ENCODE data around the gene C2orf81.
"Not testable (repeated sequence)": the region's sequence is repeated elsewhere in the genome, so short reads cannot be mapped to it uniquely, and the experiment has no call there.

C2orf81 gene

DNA sequence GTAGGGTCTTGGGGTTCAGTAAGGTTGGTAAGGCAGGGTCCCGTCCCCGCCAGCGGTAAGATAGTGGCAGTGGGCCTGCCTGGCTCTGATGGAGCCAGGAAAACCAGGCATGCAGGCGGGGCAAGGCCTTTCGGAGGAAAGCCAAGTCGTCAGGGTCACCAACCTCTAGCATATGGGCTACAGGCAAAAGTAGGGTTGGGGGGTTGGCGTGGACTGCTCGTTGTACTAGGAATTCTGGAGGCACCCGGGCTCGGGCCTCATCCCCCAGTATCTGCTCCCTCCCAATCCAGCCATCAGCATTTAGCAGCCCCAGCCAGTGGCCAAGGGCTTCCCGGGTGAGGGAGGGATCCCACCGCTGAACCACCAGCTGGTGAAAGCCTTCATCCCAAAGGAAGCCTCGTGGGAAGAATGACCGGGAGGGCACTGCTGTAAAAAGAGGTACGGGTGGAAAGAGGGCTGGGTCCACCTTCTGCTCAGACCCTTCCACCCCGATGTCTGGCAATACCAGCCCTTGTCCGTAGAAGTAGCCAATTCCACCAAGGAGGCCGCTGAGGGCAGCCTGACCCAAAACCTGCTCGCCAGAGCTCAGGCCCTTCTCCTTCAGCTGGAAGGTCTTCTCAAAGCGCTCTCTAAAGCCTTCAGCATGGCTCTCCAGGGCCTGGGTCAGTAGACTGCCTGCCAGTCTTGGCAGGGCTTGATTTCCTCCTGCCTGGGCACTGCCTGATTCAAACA, 40.8 kb upstream of the C2orf81 start:
- Histone ChIP-seq H3K4me1 (ENCODE audit: control insufficient read depth, low read length) (peaks cover 17% of the 10 kb centered on the region), H3K4me2 (ENCODE audit: low read length) (no peak overlapping the region), H3K79me2 (ENCODE audit: control insufficient read depth, low read length) (peaks cover 40% of the 10 kb centered on the region), H3K9me2 (replicated peaks; ENCODE audit: control insufficient read depth, low read length) (no peaks in the 10 kb centered on the region), H3K27ac (ENCODE audit: low read depth, low read length) (no peak overlapping the region), H3K4me3 (ENCODE audit: low read length) (no peak overlapping the region), H3K36me3 (ENCODE audit: control insufficient read depth, low read length) (peaks cover 33% of the 10 kb centered on the region), H3K27me3 (ENCODE audit: control insufficient read depth, low read length) (no peaks in the 10 kb centered on the region), H3K9me3 (ENCODE audit: control insufficient read depth, insufficient read depth, low read length) (no peaks in the 10 kb centered on the region), H4K20me1 (ENCODE audit: control insufficient read depth, insufficient read depth, low read depth, low read length) (no peaks in the 10 kb centered on the region), H3F3A (ENCODE audit: control insufficient read depth, insufficient read depth) (0 out of 2 replicates have a peak, but pooled peaks cover 4% of the 10 kb centered on the region)
- TF ChIP-seq, protein P1, sequence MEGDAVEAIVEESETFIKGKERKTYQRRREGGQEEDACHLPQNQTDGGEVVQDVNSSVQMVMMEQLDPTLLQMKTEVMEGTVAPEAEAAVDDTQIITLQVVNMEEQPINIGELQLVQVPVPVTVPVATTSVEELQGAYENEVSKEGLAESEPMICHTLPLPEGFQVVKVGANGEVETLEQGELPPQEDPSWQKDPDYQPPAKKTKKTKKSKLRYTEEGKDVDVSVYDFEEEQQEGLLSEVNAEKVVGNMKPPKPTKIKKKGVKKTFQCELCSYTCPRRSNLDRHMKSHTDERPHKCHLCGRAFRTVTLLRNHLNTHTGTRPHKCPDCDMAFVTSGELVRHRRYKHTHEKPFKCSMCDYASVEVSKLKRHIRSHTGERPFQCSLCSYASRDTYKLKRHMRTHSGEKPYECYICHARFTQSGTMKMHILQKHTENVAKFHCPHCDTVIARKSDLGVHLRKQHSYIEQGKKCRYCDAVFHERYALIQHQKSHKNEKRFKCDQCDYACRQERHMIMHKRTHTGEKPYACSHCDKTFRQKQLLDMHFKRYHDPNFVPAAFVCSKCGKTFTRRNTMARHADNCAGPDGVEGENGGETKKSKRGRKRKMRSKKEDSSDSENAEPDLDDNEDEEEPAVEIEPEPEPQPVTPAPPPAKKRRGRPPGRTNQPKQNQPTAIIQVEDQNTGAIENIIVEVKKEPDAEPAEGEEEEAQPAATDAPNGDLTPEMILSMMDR (IDR thresholded peaks at IDR 0.05; ENCODE audit: low read depth, low read length, poor library complexity, severe bottlenecking), result no peak
- TF ChIP-seq EZH2phosphoT487 (IDR thresholded peaks at IDR 0.05; ENCODE audit: borderline replicate concordance, low read length), result no peak

DNA sequence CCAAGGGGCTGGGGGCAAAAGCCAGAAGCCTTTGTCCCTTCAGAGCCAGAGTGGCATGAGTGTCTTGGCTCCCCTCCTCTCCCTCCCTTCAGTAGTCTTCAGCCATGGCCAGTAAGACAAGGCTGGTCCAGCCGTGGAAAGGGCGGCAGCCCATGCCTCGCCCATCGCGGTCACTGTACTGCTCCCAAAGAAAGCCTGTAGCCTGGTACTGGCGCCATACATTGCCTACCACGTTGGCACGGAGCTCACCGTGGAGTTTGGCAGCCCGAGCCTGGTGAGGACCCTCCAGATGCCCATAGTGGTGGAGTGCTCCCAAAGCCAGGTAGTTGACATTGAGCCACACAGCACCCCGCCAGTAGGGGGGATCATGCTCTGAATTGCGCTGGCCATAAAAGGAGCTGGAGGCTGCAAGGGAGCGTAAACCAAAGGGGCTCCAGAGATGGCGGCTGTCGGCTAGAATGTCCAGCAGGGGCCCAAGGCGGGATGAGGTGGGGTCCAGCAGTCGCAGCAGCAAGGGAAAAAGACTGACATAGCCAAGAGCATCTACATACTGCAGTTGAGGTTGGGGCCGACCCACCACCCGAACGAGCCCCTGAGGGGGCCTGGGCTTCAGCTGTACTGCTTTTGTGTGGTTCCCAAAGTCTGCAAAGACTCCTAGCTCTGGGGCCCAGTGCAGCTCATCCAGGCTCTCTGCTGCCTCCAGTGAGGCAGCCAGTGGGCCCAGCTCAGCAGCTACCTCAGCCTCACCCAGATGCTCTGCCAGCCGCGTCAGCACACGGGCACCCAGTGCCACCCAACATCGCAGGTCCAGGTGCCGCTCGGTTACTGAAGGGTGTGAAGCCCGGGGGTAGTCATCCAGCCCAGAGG, 40.0 kb upstream of the C2orf81 start:
- Histone ChIP-seq H3K4me2 (ENCODE audit: low read length) (no peak overlapping the region), H3K4me3 (ENCODE audit: low read length) (no peak overlapping the region), H3K36me3 (ENCODE audit: control insufficient read depth, low read length) (peaks cover 38% of the 10 kb centered on the region), H3F3A (ENCODE audit: control insufficient read depth, insufficient read depth) (peaks cover 9% of the 10 kb centered on the region; the same call in 1 of the 2 replicates), H3K27ac (ENCODE audit: low read depth, low read length) (no peak overlapping the region), H3K79me2 (ENCODE audit: control insufficient read depth, low read length) (peaks cover 43% of the 10 kb centered on the region), H3K27me3 (ENCODE audit: control insufficient read depth, low read length) (no peaks in the 10 kb centered on the region), H3K4me1 (ENCODE audit: control insufficient read depth, low read length) (peaks cover 22% of the 10 kb centered on the region), H4K20me1 (ENCODE audit: control insufficient read depth, insufficient read depth, low read depth, low read length) (no peaks in the 10 kb centered on the region), H3K9me3 (ENCODE audit: control insufficient read depth, insufficient read depth, low read length) (no peaks in the 10 kb centered on the region), H3K9me2 (replicated peaks; ENCODE audit: control insufficient read depth, low read length) (no peaks in the 10 kb centered on the region)
- TF ChIP-seq, protein P1 (IDR thresholded peaks at IDR 0.05; ENCODE audit: low read depth, low read length, poor library complexity, severe bottlenecking), result peak; percentile 54
- no peak for TF ChIP-seq EZH2phosphoT487 (IDR thresholded peaks at IDR 0.05; ENCODE audit: borderline replicate concordance, low read length)

GRCh38 chr2:74460187-74460586, 38.8 kb upstream of the C2orf81 start:
- H3K4me3 ChIP-seq (ENCODE audit: low read length); H3K9me3 ChIP-seq (ENCODE audit: control insufficient read depth, insufficient read depth, low read length); H4K20me1 ChIP-seq (ENCODE audit: control insufficient read depth, insufficient read depth, low read depth, low read length); H3K9me2 ChIP-seq (replicated peaks; ENCODE audit: control insufficient read depth, low read length); H3K27me3 ChIP-seq (ENCODE audit: control insufficient read depth, low read length); H3K27ac ChIP-seq (ENCODE audit: low read depth, low read length); H3K4me2 ChIP-seq (ENCODE audit: low read length): not testable (repeated sequence)
- Histone ChIP-seq H3K79me2 (ENCODE audit: control insufficient read depth, low read length) (peaks cover 43% of the 10 kb centered on the region), H3K36me3 (ENCODE audit: control insufficient read depth, low read length) (peaks cover 42% of the 10 kb centered on the region), H3F3A (ENCODE audit: control insufficient read depth, insufficient read depth) (peaks cover 12% of the 10 kb centered on the region; the same call in 1 of the 2 replicates), H3K4me1 (ENCODE audit: control insufficient read depth, low read length) (peaks cover 26% of the 10 kb centered on the region)

GRCh38 chr2:74459503-74460118, 38.2 kb upstream of the C2orf81 start:
- not testable (repeated sequence) for H3K9me2 ChIP-seq (replicated peaks; ENCODE audit: control insufficient read depth, low read length); H3K27me3 ChIP-seq (ENCODE audit: control insufficient read depth, low read length); H3K27ac ChIP-seq (ENCODE audit: low read depth, low read length); H4K20me1 ChIP-seq (ENCODE audit: control insufficient read depth, insufficient read depth, low read depth, low read length); H3K9me3 ChIP-seq (ENCODE audit: control insufficient read depth, insufficient read depth, low read length)
- H3K4me2 ChIP-seq (ENCODE audit: low read length), result peak overlapping the region; percentile 88
- H3K4me1 ChIP-seq (ENCODE audit: control insufficient read depth, low read length), result peaks cover 26% of the 10 kb centered on the region
- peak overlapping the region; percentile 81 for H3K4me3 ChIP-seq (ENCODE audit: low read length)
- H3F3A ChIP-seq (ENCODE audit: control insufficient read depth, insufficient read depth), result peaks cover 12% of the 10 kb centered on the region; the same call in 1 of the 2 replicates
- peaks cover 40% of the 10 kb centered on the region for H3K79me2 ChIP-seq (ENCODE audit: control insufficient read depth, low read length)
- peaks cover 39% of the 10 kb centered on the region for H3K36me3 ChIP-seq (ENCODE audit: control insufficient read depth, low read length)

Measured in DOHH2 (cell line).